ENCODE results near the gene SLC25A26.

Gene SLC25A26

GRCh38 chr3:66386011-66386924, 165.5 kb downstream of the SLC25A26 start:
- H3K36me3 ChIP-seq (ENCODE audit: control insufficient read depth in 1 of 2, insufficient read depth in 2 of 2, low read length in 2 of 2): peaks cover 58 to 64% of the 10 kb centered on the region in 2 donors
- H3K27ac ChIP-seq (ENCODE audit: low read length): no peak overlapping the region

DNA sequence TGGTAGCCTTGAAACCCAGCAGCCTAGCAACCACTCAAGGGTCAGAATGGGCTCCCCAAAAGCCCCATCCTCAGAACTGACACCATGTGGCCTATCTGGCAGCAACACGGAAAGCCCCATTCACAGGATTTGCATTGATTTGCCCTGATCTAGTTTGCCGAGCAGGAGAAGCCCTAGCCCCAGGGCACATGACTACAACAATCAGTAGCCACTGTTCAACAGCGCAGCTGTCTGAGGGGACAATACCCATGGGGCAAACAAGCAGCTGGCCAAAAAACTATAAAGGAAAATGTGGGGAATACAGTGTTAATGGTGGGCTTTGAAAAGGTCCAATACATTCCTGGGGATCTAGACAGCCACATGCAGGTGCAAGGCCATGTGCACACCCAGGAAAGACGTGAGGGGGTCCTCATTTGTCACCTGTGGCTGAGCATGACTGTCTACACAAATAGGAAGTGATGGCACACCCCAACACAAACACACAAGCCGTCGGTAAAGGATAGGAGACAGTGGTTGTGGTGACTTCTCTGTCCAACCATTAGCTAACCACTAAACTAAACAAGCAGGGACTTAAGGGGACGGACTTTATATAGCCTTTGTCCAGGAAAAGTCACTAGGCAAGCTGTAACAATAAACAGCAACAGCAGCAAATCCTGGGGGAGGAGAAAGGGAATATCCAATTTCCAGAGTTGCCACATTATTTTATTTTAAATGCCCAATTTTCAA, 166.3 kb downstream of the SLC25A26 start:
- Histone ChIP-seq H3K27me3 (ENCODE audit: low read depth, low read length) (no peaks in the 10 kb centered on the region), H3K9me3 (ENCODE audit: control insufficient read depth in 1 of 2, low read length in 2 of 2) (peaks cover 0 to 2% of the 10 kb centered on the region in 2 donors), H3K4me1 (ENCODE audit: control insufficient read depth in 1 of 2, insufficient read depth in 2 of 2, low read length in 2 of 2) (peaks cover 2 to 5% of the 10 kb centered on the region in 2 donors), H3K4me3 (ENCODE audit: low read depth in 1 of 2, low read length in 2 of 2) (no peak overlapping the region), H3K27ac (ENCODE audit: low read length) (no peak overlapping the region), H3K36me3 (ENCODE audit: control insufficient read depth in 1 of 2, insufficient read depth in 2 of 2, low read length in 2 of 2) (peaks cover 52 to 60% of the 10 kb centered on the region in 2 donors)

More at GRCh38 chr3:66386011-66386924, 165.5 kb downstream of the SLC25A26 start:
- H3K4me3 ChIP-seq (ENCODE audit: low read depth in 1 of 2, low read length in 2 of 2): no peak overlapping the region
- no peaks in the 10 kb centered on the region for H3K27me3 ChIP-seq (ENCODE audit: low read depth, low read length)
- H3K9me3 ChIP-seq (ENCODE audit: control insufficient read depth in 1 of 2, low read length in 2 of 2): peaks cover 0 to 2% of the 10 kb centered on the region in 2 donors
- peaks cover 5 to 11% of the 10 kb centered on the region in 2 donors for H3K4me1 ChIP-seq (ENCODE audit: control insufficient read depth in 1 of 2, insufficient read depth in 2 of 2, low read length in 2 of 2)

DNA sequence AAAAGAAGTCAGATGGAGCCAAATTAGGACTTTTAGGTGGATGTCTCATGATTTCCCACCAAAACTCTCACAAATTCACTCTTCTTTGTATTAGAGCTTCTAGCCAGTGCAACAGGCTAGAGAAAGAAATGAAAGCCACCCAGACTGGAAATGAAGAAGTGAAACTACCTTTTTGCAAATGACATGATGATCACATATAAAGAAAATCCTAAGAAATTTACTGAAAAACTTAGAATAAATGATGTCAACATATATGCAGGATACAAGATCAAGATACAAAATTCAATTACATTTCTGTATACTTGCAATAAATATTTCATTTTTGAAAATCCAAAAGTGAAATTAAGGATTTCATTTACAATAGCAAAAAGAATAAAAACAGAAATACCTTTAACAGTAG, 169.2 kb downstream of the SLC25A26 start:
- Histone ChIP-seq H3K27ac (ENCODE audit: low read length) (no peak overlapping the region), H3K4me1 (ENCODE audit: control insufficient read depth in 1 of 2, insufficient read depth in 2 of 2, low read length in 2 of 2) (peaks cover 0 to 14% of the 10 kb centered on the region in 2 donors), H3K27me3 (ENCODE audit: low read depth, low read length) (no peaks in the 10 kb centered on the region), H3K4me3 (ENCODE audit: low read depth in 1 of 2, low read length in 2 of 2) (no peak overlapping the region), H3K36me3 (ENCODE audit: control insufficient read depth in 1 of 2, insufficient read depth in 2 of 2, low read length in 2 of 2) (peaks cover 40 to 50% of the 10 kb centered on the region in 2 donors), H3K9me3 (ENCODE audit: control insufficient read depth in 1 of 2, low read length in 2 of 2) (peaks cover 0 to 1% of the 10 kb centered on the region in 2 donors)

DNA sequence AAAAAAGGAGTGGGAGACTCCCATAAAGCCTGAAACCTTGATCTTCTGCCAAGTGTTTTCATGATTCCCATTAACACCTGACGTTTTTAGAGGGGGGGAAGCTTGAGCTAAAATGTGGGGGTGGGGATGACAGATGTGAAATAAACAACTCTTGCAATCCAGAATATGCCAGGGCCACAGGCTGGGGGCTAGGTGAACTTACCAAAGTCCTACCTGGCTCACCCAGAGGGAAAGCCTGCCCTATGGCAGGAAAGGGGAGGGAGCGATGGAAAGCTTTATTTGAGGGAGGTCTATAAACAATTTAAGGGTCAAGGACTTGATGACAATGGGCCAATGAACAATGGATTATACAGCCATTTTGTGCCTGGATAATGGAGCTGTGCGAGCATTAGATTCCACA, 171.7 kb downstream of the SLC25A26 start:
- Histone ChIP-seq H3K9me3 (ENCODE audit: control insufficient read depth in 1 of 2, low read length in 2 of 2) (no peaks in the 10 kb centered on the region), H3K36me3 (ENCODE audit: control insufficient read depth in 1 of 2, insufficient read depth in 2 of 2, low read length in 2 of 2) (peaks cover 45% of the 10 kb centered on the region in 2 donors), H3K4me3 (ENCODE audit: low read depth in 1 of 2, low read length in 2 of 2) (no peak overlapping the region), H3K27ac (ENCODE audit: low read length) (no peak overlapping the region), H3K27me3 (ENCODE audit: low read depth, low read length) (no peaks in the 10 kb centered on the region), H3K4me1 (ENCODE audit: control insufficient read depth in 1 of 2, insufficient read depth in 2 of 2, low read length in 2 of 2) (peaks cover 0 to 14% of the 10 kb centered on the region in 2 donors)

- H3K27me3 ChIP-seq (ENCODE audit: low read depth, low read length): no peaks in the 10 kb centered on the region
- no peak overlapping the region for H3K27ac ChIP-seq (ENCODE audit: low read length)
- H3K36me3 ChIP-seq (ENCODE audit: control insufficient read depth in 1 of 2, insufficient read depth in 2 of 2, low read length in 2 of 2): peaks cover 45 to 49% of the 10 kb centered on the region in 2 donors
- no peak overlapping the region for H3K4me3 ChIP-seq (ENCODE audit: low read depth in 1 of 2, low read length in 2 of 2)
- H3K9me3 ChIP-seq (ENCODE audit: control insufficient read depth in 1 of 2, low read length in 2 of 2): no peaks in the 10 kb centered on the region
- peaks cover 0 to 14% of the 10 kb centered on the region in 2 donors for H3K4me1 ChIP-seq (ENCODE audit: control insufficient read depth in 1 of 2, insufficient read depth in 2 of 2, low read length in 2 of 2)
Measured at GRCh38 chr3:66392966-66393332, 172.1 kb downstream of the SLC25A26 start.

DNA sequence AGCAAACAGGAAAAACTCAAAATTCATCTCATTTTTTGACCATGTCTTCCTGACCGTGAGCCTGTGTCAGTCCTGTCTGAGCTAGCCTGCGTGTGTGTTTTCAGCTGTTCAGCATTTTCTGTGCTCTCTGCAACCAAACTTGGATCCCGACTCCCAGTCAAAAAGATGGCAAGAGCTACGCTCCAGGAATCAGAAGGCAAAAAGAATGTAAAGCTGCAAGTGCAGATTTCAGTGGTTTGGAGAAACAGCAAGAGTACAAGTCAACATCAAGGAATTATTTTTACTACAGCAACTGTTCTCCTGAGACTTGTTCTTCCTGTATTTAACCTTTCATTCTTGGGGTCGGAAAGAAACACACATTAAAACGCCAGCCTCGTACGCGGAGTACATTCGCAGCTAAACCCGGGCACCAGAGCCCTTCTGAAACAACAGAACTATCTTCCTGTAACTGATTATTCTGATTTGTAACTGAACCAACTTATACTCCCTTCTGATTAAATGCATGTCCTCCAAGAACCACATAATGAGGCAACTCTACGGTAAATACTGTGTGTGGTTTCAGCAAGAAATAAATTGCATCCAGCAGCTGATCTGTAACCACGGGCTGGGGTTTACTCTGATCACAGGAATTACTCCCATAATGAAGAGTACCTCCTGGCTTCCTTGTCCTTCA, 172.7 kb downstream of the SLC25A26 start:
- H3K4me3 ChIP-seq (ENCODE audit: low read depth in 1 of 2, low read length in 2 of 2): no peak overlapping the region
- H3K9me3 ChIP-seq (ENCODE audit: control insufficient read depth in 1 of 2, low read length in 2 of 2): no peaks in the 10 kb centered on the region
- peaks cover 49 to 52% of the 10 kb centered on the region in 2 donors for H3K36me3 ChIP-seq (ENCODE audit: control insufficient read depth in 1 of 2, insufficient read depth in 2 of 2, low read length in 2 of 2)
- H3K27ac ChIP-seq (ENCODE audit: low read length): no peak overlapping the region
- H3K27me3 ChIP-seq (ENCODE audit: low read depth, low read length): no peaks in the 10 kb centered on the region
- H3K4me1 ChIP-seq (ENCODE audit: control insufficient read depth in 1 of 2, insufficient read depth in 2 of 2, low read length in 2 of 2): peaks cover 0 to 19% of the 10 kb centered on the region in 2 donors

DNA sequence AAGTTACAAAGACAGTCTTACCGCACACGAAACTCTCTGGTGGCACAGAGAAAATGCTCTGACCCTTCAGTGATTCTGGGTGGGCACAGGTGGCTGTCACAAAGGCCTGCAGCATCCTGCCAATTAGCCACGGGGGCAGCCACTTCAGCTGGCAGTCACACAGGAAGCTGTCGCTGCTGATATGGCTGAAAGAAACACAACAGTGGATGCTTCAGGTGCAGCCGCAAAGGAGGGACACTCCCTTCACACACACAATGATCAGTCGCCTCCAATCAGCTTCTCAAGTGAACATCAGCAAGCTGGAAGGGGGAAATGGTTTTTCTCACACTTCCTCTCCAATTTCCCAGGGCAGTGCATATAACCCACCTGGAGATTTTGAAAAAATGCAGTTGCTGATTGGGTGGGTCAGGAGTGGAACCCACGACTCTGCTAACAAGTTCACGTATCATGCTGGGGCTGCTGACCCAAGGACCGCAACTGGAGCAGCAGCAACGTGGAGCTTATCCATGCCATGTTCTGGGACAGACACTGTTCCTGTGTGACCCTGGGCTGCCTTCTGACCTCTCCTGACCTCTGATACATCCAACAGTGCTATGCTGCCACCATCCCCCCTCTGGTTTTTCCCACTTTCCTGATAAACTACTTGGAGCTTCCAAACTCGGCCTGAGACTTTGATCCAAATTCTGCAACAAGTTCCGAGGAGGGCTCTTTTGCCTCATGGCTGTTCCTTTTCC, 173.4 kb downstream of the SLC25A26 start:
- peaks cover 52 to 53% of the 10 kb centered on the region in 2 donors for H3K36me3 ChIP-seq (ENCODE audit: control insufficient read depth in 1 of 2, insufficient read depth in 2 of 2, low read length in 2 of 2)
- peaks cover 0 to 20% of the 10 kb centered on the region in 2 donors for H3K4me1 ChIP-seq (ENCODE audit: control insufficient read depth in 1 of 2, insufficient read depth in 2 of 2, low read length in 2 of 2)
- H3K27me3 ChIP-seq (ENCODE audit: low read depth, low read length): no peaks in the 10 kb centered on the region
- H3K4me3 ChIP-seq (ENCODE audit: low read depth in 1 of 2, low read length in 2 of 2): no peak overlapping the region
- H3K27ac ChIP-seq (ENCODE audit: low read length): no peak overlapping the region
- H3K9me3 ChIP-seq (ENCODE audit: control insufficient read depth in 1 of 2, low read length in 2 of 2): no peaks in the 10 kb centered on the region

GRCh38 chr3:66394753-66395249, 174.0 kb downstream of the SLC25A26 start:
- no peak overlapping the region for H3K4me3 ChIP-seq (ENCODE audit: low read depth in 1 of 2, low read length in 2 of 2)
- H3K36me3 ChIP-seq (ENCODE audit: control insufficient read depth in 1 of 2, insufficient read depth in 2 of 2, low read length in 2 of 2): peaks cover 52 to 53% of the 10 kb centered on the region in 2 donors
- H3K4me1 ChIP-seq (ENCODE audit: control insufficient read depth in 1 of 2, insufficient read depth in 2 of 2, low read length in 2 of 2): peaks cover 0 to 20% of the 10 kb centered on the region in 2 donors
- no peaks in the 10 kb centered on the region for H3K9me3 ChIP-seq (ENCODE audit: control insufficient read depth in 1 of 2, low read length in 2 of 2)
- H3K27ac ChIP-seq (ENCODE audit: low read length): no peak overlapping the region
- H3K27me3 ChIP-seq (ENCODE audit: low read depth, low read length): no peaks in the 10 kb centered on the region

DNA sequence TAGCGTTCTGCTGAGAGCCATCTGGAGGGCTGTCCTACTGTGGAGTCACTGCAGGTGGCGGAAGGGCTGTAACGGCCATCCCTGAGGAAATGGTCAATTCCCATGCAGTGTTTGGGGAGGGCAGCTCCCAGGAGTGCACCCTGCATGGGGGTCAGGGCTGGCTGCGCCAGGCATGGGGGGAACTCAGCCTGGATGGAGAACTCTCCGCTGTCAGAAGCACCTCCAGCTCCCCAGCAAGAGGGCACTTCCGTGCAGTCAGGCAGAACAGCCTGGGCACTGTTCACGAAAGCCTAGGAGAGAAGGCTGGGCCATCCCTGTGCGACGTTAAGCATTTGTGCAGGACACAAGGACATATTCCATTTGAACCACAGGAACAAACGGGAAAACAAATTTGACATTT, 174.8 kb downstream of the SLC25A26 start:
- no peaks in the 10 kb centered on the region for H3K27me3 ChIP-seq (ENCODE audit: low read depth, low read length)
- H3K36me3 ChIP-seq (ENCODE audit: control insufficient read depth in 1 of 2, insufficient read depth in 2 of 2, low read length in 2 of 2): peaks cover 52 to 53% of the 10 kb centered on the region in 2 donors

DNA sequence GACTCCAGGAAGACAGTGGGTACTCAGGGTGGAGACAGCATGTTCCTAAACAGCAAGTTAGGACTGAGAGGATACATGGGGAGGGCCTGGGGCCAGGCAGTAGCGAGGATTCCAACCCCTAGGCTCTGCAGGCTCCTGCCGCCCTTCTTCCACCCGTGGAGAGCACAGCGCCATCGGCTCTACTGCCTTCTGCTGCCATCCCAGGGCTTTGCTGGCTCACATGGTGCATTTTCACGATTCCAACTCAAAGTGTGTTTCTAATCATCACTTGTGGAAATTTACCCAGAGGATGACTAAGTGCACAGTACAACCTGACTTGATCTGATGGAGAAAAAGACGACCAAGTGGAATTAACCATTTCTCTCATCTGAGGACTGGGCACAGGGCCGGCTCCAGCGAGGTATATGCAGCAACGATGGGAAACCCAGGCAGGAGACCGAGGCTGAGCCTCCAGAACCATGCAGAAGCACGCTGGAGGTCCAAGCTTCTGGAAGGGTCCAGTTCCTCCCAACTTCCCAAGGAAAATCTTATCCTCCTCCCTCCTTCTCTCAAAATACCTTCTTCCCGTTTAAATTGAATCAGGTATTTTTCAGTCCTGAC, 175.5 kb downstream of the SLC25A26 start:
- Histone ChIP-seq H3K4me3 (ENCODE audit: low read depth in 1 of 2, low read length in 2 of 2) (no peak overlapping the region), H3K27me3 (ENCODE audit: low read depth, low read length) (no peaks in the 10 kb centered on the region), H3K4me1 (ENCODE audit: control insufficient read depth in 1 of 2, insufficient read depth in 2 of 2, low read length in 2 of 2) (peaks cover 0 to 20% of the 10 kb centered on the region in 2 donors), H3K27ac (ENCODE audit: low read length) (no peak overlapping the region), H3K36me3 (ENCODE audit: control insufficient read depth in 1 of 2, insufficient read depth in 2 of 2, low read length in 2 of 2) (peaks cover 47 to 49% of the 10 kb centered on the region in 2 donors), H3K9me3 (ENCODE audit: control insufficient read depth in 1 of 2, low read length in 2 of 2) (no peaks in the 10 kb centered on the region)

More for the DNA sequence above, 174.8 kb downstream of the SLC25A26 start:
- no peak overlapping the region for H3K27ac ChIP-seq (ENCODE audit: low read length)
- H3K4me1 ChIP-seq (ENCODE audit: control insufficient read depth in 1 of 2, insufficient read depth in 2 of 2, low read length in 2 of 2): peaks cover 0 to 20% of the 10 kb centered on the region in 2 donors
- H3K9me3 ChIP-seq (ENCODE audit: control insufficient read depth in 1 of 2, low read length in 2 of 2): no peaks in the 10 kb centered on the region
- no peak overlapping the region for H3K4me3 ChIP-seq (ENCODE audit: low read depth in 1 of 2, low read length in 2 of 2)
